Neural progenitor cell (in vitro differentiated cells): Measurements from ENCODE around the gene GRM8.

Experiments used
- CTCF ChIP-seq: fragments of 200-600 bp; sonication (generic); IDR thresholded peaks from 2 replicates; pipeline ENCODE4 v1.5.1; 2017; ENCODE audit warnings: antibody characterized with exemption, mild to moderate bottlenecking
- EZH2 ChIP-seq: fragments of 200-600 bp; sonication (generic); IDR thresholded peaks from 2 replicates; pipeline ENCODE4 v1.6.1; 2017; ENCODE audit warnings: antibody characterized with exemption, mild to moderate bottlenecking, moderate library complexity
- EZH2phosphoT487 ChIP-seq: fragments of 200-600 bp; sonication (generic); IDR thresholded peaks from 2 replicates; pipeline ENCODE4 v1.6.1; 2017; ENCODE audit warnings: antibody characterized with exemption

- TF ChIP-seq CTCF (no peak), EZH2 (no peak), EZH2phosphoT487 (no peak)
Measured at GRCh38 chr7:126881315-126881714, 371.4 kb downstream of the GRM8 start.
